HEK293 (cell line): Measurements from ENCODE around the gene B4GALNT1.

Experiments used
- MZF1 ChIP-seq: fragments of 450-650 bp; formaldehyde crosslinking; IDR thresholded peaks from 2 replicates; pipeline ENCODE4 v1.5.1; 2017; ENCODE audit warnings: missing biosample characterization, missing genetic modification characterization, borderline replicate concordance
- SCRT2 ChIP-seq: fragments of 450-650 bp; formaldehyde crosslinking; IDR thresholded peaks from 2 replicates; pipeline ENCODE4 v1.5.1; 2016; ENCODE audit warnings: missing biosample characterization, missing genetic modification characterization
- YY1 ChIP-seq: fragments of 450-650 bp; formaldehyde crosslinking; IDR thresholded peaks from 2 replicates; pipeline ENCODE4 v1.5.1; 2018; ENCODE audit warnings: missing biosample characterization, missing genetic modification characterization
- ZFP37 ChIP-seq: fragments of 450-650 bp; formaldehyde crosslinking; IDR thresholded peaks from 2 replicates; pipeline ENCODE4 v1.5.1; 2016; ENCODE audit warnings: missing biosample characterization, missing genetic modification characterization
- TF ChIP-seq, protein P1 (sequence below): fragments of 450-650 bp; formaldehyde crosslinking; IDR thresholded peaks from 2 replicates; pipeline ENCODE4 v1.5.1; 2016; ENCODE audit warnings: missing biosample characterization, missing genetic modification characterization

GRCh38 chr12:57622293-57623245 is 10.4 kb downstream of the B4GALNT1 start:
- TF ChIP-seq YY1 (tag by site-specific recombination) (no peak), MZF1 (tag by site-specific recombination) (no peak), SCRT2 (tag by site-specific recombination) (no peak), ZFP37 (tag by site-specific recombination) (no peak)
- TF ChIP-seq, protein P1, sequence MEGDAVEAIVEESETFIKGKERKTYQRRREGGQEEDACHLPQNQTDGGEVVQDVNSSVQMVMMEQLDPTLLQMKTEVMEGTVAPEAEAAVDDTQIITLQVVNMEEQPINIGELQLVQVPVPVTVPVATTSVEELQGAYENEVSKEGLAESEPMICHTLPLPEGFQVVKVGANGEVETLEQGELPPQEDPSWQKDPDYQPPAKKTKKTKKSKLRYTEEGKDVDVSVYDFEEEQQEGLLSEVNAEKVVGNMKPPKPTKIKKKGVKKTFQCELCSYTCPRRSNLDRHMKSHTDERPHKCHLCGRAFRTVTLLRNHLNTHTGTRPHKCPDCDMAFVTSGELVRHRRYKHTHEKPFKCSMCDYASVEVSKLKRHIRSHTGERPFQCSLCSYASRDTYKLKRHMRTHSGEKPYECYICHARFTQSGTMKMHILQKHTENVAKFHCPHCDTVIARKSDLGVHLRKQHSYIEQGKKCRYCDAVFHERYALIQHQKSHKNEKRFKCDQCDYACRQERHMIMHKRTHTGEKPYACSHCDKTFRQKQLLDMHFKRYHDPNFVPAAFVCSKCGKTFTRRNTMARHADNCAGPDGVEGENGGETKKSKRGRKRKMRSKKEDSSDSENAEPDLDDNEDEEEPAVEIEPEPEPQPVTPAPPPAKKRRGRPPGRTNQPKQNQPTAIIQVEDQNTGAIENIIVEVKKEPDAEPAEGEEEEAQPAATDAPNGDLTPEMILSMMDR = no peak
